HG02642 (cell line): ENCODE data around the gene RPTN.

ENCODE experiments used
- ATAC-seq: cut with Tn5 transposase; IDR thresholded peaks from one replicate; pipeline ENCODE4 v1.9.1; 2021; ENCODE audit warnings: mild to moderate bottlenecking; ENCODE audit not compliant: unreplicated experiment, poor library complexity

Gene RPTN

GRCh38 chr1:152159144-152159543 lies at the start of gene RPTN:
Gene RPTN (minus strand): TSS chr1:152159228. CDS start chr1:152157889, 1,339 bp downstream.
- no peak for ATAC-seq

DNA sequence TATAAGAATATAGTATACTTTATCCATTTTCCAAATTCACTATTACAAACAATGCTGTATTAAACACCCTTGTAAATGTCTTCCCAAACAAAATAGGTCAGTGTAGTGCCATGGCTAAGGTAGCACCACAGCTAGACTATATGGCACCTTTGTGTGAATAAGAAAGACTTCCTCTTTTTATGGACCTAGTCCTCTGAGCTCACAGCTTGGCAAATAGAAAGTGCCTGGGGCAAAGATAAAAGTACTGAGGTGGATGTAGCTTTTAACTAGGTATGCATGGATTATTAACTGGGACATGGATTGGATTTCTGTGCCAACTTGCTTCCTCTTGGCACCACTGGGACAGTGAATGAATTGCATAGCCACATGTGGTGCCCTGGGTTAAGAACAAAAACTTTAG lies 40.0 kb upstream of the RPTN start:
- no peak for ATAC-seq

DNA sequence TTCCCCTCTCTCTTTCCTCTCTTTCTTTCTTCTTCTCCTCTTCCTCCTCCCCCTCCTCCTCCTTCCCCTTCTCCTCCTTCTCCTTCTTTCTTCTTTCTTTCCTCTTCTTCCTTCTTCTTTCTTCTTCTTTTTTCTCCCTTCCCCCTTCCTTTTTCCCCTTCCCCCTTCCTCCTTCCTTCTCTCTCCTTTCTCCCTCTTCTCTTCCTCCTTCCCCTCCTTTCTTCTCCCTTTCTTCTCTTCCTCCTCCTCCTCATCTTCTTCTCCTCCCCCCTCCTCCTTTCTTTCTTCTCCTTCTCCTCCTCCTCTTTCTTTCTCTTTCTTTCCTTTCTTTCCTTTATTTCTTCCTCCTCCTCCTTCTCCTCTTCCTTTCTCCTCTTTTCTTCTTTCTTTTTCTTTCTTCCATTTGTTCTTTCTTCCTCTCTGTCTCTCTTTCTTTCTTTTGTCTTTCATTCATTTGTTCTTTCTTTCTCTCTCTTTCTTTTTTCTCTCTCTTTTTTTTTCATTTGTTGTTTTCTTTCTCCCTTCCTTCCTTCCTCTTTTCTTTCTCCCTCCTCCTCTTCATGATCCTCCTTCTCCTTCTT lies 38.4 kb upstream of the RPTN start:
- ATAC-seq: no peak

DNA sequence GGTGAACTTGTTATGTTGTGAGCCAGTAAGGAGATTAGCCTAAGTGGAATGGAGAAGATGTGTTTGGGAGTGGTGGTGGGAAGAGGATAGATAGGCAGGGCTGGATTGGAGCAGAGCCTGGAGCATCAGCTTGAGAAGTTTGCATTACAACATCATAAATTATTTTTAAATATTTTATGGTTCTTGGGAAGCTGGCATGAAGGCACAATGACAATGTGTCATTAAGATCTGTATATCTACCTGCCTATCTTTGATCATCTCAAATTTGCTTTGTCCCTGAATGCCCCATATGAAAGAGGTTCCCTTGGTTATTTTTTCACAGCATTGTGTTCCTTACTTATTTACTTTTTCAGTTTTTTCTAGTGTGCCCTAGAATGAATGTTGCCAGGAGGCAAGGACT lies 32.7 kb upstream of the RPTN start:
- no peak for ATAC-seq

DNA sequence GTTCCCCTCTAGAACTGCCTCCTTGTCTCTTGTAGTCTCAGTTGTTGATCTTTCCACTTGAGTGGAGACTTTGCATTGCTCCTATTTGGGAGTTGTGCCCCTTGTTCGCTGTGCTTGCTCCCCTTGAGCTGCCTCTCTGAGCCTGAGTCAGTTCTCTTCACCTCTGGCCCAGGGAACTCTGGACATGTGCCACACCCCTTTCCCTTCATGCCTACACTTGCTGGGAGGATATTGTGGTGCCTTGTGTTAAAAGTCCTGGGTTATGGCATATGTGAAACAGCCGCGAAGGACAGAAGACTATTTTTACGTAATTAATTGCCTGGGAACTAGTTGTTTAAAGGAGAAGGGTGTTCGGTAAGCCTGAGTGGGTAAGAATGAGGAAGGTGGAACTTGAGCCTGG lies 32.2 kb upstream of the RPTN start:
- no peak for ATAC-seq

DNA sequence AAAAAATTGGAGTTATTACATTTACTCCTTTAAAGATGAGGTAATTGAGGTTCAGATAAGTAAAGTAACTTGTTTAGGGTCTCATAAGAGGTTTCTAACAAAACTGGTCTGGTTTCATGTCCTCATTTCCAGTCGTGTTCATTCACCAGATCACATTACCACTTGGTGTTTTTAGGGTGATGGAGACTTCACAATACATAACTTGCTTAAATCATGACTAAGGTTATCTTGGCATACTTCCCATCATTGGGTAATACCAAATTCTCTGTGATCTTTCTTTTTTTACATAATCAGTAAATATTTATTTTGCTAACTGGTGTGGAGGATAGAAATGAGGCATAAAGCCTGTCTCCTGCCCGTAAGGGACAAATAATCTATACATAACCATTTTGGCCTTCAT lies 31.6 kb upstream of the RPTN start:
- ATAC-seq: no peak

DNA sequence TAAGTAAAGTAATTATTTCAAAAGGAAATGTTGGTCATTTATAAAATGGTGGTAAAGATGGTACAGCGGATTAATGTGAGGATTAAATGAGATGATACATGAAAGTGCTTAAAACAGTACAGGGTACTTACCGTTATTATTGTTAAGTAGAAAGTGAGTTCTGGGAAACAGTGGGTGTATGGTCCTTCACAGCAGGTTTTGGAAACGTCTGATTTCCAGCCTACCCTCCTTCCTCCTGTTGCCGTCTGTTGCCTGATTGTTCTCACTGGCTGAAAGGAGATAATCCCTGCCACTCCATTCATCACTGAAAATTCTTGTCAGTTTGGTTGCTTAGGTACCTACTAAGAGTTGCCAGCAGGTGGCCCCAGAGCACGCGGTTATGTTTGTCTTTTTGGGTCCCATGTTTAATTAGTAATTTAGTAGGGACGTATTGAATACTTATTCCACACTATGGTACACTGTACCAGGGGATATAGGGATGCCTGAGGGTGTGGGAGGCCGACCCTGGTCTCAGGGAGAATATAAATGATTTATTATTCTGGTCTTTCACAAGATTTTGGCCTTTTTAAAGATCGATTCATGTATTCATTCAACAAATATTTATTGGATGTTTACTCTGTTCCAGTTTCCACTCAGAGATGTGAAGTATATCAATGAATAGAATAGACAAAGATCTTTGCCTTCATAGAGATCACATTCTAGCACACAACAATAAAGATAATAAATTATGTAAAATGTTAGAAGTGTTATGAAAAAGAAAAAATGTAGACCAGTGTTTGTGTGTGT lies 30.8 kb upstream of the RPTN start:
- ATAC-seq: no peak

DNA sequence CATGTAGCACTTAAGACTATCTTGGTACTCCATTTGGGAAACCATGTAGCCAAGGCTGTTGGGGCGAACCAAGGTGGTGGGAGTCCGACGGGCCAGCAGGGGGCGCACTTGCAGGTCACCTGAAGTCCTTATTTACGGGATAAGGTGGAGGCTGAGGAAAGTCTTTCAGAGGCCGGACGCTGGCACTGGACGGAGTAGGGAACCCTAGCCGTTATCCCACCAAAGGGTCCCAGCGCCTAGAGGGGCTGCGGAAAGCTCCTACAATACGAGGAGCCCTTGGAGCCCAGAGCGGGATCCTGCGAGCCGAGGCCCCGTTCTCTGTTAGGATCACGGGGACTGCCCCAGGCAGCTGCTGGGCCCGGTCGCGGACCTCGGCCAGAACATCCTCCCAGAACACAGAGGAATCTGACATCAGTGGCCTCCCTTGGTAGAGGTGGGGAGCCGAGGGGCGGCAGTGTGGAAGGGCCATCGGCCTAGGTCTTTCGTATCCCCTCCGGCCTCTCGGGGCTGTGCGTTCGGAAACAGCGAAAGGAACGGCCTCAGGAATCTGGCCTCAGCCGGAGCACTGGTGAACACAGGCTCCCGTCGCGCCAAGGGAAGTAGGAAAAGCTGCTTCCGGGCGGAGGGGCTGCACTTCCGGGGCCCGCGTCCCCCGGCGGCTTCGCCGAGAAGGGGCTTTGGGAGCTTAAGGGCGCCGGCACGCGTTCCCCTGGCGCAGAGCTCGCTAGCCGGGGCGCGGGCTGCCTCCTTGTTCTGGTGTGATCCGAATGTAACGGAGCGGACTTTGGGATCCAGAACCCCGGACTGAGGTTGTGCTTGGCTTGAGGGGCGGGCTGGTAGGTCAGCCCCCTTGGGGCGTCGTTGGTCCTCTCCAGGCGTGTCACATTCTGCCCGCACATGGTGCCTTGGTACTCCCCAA lies 29.9 kb upstream of the RPTN start:
- peak; percentile 44 for ATAC-seq

- ATAC-seq: no peak
Measured at GRCh38 chr1:152186556-152187285, 27.7 kb upstream of the RPTN start.

- peak; percentile 56 for ATAC-seq
Measured at GRCh38 chr1:152185544-152186391, 26.7 kb upstream of the RPTN start.

- no peak for ATAC-seq
Measured at GRCh38 chr1:152182944-152183361, 23.9 kb upstream of the RPTN start.

DNA sequence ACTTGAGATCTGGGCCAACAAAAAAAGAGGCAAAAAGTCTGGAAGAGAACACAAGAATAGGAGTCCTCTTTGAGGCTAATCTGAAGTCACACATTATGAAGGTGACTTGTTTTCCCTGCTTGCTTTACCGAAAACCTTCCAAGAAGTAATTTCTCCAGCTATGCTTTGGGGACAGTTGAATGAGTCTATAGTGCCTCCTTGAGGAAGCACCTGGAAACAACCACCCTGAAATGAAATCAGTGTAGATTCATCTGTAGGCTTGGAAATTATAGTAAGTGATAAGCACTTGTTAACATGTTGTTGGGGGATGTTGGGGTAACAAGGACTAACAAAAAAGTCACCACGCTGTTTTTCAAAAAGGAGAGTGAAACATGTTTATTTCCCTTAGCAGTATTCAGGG lies 23.4 kb upstream of the RPTN start:
- no peak for ATAC-seq

DNA sequence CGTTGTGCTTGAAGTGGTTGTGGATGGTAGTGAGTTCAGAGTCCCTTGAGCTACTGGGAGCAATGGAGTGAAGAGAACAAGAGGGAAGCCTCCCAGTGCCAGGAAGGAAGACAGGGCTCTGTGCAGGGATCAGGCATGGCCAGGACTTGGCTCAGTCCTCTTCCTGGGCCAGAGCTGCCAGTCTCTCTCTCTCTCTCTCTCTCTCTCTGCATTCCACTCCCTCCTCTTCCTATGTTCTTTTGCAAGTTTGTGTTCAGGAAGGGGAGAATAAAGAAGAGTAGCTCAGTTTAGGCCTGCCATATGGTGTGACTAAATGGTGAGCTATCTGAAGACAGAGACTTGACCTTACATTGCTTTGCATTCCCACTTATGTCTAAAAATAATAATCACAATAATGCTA lies 20.5 kb upstream of the RPTN start:
- no peak for ATAC-seq

DNA sequence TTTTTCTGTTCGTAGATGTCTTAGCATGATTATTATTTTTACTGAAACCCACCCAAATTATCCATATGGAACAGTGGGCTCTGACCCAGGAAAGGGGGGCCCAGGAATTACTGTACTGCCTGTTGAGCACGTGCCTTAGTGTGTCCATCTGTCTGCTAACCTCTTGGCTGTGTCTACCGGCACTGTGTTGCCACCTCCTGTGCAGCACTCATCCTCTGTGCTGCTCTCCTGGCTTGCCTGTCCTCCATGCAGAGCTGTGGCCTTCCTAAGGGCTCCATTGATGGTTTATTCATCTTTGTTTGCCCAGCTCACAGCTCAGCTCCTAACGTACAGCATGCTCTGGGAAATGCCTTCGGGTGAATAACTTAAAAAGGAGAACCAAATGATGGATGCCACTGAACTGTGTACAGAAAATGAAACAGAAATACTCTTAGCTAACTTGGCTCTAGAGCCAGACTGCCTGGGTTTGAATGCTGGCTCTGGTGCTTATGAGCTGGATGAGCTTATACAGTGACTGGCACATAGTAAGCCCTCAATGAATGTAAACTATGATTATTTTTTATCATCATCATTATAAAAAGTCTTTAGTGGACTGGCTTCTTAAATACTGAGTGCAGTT lies 11.4 kb upstream of the RPTN start:
- no peak for ATAC-seq

DNA sequence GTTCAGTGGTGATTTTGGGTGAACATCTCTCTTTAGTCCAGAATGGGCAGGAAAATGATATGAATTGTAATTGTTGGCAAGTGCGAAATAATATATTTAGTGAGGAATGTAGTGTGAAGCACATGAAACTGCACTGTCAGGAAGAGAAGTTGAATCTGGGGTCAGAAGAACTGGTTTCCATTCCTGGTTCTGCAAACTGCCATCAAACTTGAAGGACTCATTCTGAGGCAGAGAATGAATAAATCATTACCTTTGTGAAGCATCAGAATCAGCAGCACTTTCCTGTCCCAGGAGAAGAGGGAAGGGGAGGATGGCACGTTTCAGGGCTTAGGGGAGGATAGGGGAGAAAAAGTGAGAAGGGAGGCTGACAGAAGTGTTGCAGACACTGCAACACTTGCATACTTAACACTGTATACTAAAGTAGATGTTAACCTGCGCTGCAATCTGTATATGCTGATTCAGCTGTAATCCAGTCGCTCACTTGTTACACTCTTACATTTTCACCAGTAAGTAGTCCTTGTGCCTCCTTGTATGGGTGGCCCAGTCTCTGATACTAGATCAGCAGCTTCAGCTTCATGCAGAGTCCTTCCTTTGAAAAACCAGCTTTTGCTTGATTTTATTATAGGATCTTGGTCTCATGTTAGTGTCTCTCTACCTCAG lies 10.5 kb upstream of the RPTN start:
- no peak for ATAC-seq

- ATAC-seq: no peak
Measured at GRCh38 chr1:152168535-152168868, 9.5 kb upstream of the RPTN start.

DNA sequence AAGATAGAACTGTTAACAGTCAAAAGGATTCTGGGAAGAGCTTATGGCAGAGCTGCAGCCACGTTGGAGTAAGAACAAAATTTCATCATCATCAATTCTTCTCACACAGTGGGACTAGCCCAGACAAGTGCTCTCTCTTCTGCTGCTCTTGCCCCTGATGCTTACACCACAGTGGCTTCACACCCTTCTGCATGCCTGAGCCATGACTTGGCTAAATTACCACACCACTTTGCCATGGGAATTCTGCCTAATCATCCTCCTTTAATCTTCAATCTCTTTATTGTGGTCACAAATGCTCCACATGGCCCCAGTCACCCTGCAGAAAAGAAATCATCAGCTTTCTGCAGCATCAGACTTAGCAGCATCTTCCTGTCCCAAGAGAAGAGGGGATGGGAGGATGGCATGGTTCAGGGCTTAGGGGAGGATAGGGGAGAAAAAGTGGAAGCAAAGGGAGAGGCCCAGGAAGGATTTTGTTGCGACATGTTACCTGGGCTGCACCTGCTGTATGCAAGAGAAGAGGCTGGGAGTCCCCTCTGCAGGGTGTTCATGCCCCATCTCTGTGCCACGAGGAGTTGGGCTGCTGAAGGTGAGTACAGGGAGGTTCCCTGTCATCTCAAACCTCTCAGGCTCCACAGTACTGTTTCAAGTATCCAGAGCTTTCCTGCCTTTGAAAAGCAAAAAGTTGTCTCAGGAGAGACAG lies 9.0 kb upstream of the RPTN start:
- ATAC-seq: no peak

GRCh38 chr1:152166966-152167365 lies 7.9 kb upstream of the RPTN start:
- ATAC-seq: no peak
